HG03565 (cell line): ENCODE results near the gene CDKN1B.
A peak's percentile ranks its signal among the peaks of the same experiment; 100 is the strongest.

Experiments
- ATAC-seq: cut with Tn5 transposase; IDR thresholded peaks from one replicate; pipeline ENCODE4 v1.9.1; 2021; ENCODE audit warnings: mild to moderate bottlenecking, moderate library complexity; ENCODE audit not compliant: unreplicated experiment

The CDKN1B gene

GRCh38 chr12:12700254-12700653 lies 16.9 kb upstream of the CDKN1B start:
- ATAC-seq: no peak

GRCh38 chr12:12701457-12701856 lies 15.7 kb upstream of the CDKN1B start:
- ATAC-seq: no peak

DNA sequence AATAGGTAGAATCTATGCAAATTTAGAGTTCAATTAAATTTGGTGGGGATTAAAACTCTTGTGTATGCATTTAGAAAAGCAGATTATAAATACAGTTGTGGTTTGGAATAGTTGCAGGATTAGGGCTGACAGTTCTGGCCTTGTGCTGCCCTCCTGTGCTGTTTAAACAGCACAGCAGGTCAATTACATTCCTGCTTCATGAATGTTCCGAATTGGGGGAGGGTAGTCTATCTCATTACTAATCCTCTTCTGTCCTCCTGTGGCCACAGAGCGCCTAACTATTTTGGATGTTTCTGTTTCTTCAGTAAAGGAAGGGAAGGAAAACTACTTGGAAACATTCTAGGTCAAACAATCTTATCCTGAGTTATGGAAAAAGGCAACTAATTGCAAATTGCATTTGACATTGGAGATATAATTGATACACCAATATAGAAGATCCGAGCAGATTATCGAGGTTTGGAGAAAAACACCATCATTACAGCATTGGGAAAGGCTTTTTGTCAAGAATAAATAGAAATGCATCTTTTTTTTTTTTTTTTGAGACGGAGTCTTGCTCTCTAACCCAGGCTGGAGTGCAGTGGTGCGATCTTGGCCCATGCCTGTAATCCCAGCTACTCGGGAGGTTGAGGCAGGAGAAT lies 12.5 kb upstream of the CDKN1B start:
- peak; percentile 65 for ATAC-seq

- no peak for ATAC-seq
Measured at GRCh38 chr12:12705838-12706520, 11.2 kb upstream of the CDKN1B start.

GRCh38 chr12:12713932-12714275 lies 3.3 kb upstream of the CDKN1B start:
- ATAC-seq: no peak

GRCh38 chr12:12714276-12715021 lies 2.7 kb upstream of the CDKN1B start:
- peak; percentile 22 for ATAC-seq

- ATAC-seq: no peak
Measured at GRCh38 chr12:12715128-12715458, 2.1 kb upstream of the CDKN1B start.

GRCh38 chr12:12715459-12716150 lies 1.6 kb upstream of the CDKN1B start:
- peak; percentile 26 for ATAC-seq

GRCh38 chr12:12716151-12716792 lies 896 bp upstream of the CDKN1B start:
- ATAC-seq: no peak

DNA sequence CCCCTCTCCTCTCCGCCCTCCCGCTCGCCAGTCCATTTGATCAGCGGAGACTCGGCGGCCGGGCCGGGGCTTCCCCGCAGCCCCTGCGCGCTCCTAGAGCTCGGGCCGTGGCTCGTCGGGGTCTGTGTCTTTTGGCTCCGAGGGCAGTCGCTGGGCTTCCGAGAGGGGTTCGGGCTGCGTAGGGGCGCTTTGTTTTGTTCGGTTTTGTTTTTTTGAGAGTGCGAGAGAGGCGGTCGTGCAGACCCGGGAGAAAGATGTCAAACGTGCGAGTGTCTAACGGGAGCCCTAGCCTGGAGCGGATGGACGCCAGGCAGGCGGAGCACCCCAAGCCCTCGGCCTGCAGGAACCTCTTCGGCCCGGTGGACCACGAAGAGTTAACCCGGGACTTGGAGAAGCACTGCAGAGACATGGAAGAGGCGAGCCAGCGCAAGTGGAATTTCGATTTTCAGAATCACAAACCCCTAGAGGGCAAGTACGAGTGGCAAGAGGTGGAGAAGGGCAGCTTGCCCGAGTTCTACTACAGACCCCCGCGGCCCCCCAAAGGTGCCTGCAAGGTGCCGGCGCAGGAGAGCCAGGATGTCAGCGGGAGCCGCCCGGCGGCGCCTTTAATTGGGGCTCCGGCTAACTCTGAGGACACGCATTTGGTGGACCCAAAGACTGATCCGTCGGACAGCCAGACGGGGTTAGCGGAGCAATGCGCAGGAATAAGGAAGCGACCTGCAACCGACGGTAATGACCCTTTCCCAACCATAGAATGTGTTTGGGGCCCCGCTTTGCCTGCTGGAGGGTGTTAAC lies 615 bp downstream of the CDKN1B start:
- ATAC-seq: no peak

DNA sequence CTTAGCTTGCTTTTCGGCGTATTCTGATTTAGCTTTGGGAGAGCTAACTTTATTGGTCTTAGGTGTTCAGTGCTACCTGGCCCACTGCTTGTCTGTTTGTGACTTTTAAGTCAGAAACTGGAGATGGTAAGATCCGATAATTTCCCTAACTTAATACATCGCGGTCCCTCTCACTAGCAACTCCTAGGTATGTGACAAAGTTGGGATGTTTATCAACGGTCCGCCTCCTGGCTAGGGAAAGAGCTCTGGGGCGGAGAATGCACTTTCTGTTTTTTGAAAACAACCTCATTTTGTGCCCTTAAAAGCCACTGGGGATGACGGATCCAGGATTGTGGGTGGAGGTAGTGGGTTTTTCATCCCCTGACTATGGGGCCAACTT lies 1.2 kb downstream of the CDKN1B start:
- ATAC-seq: no peak

DNA sequence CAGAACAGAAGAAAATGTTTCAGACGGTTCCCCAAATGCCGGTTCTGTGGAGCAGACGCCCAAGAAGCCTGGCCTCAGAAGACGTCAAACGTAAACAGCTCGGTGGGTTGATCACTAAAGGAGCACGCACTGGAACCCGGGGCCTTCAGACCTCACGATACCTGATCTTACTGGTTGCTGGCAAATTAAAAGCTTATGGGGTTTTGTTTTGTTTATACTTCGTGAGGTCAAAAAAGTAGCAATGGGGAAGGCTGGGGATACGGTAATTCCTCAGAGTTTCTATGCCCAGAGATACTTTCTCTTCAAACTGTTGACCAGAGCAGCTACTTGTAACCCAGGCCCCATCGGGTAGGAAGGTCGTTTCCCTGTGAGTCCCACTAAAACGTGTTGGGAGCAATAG lies 1.7 kb downstream of the CDKN1B start:
- no peak for ATAC-seq

- no peak for ATAC-seq
Measured at GRCh38 chr12:12719496-12719895, 2.3 kb downstream of the CDKN1B start.

- no peak for ATAC-seq
Measured at GRCh38 chr12:12720052-12720451, 2.9 kb downstream of the CDKN1B start.

- ATAC-seq: no peak
Measured at GRCh38 chr12:12720672-12721161, 3.5 kb downstream of the CDKN1B start.

DNA sequence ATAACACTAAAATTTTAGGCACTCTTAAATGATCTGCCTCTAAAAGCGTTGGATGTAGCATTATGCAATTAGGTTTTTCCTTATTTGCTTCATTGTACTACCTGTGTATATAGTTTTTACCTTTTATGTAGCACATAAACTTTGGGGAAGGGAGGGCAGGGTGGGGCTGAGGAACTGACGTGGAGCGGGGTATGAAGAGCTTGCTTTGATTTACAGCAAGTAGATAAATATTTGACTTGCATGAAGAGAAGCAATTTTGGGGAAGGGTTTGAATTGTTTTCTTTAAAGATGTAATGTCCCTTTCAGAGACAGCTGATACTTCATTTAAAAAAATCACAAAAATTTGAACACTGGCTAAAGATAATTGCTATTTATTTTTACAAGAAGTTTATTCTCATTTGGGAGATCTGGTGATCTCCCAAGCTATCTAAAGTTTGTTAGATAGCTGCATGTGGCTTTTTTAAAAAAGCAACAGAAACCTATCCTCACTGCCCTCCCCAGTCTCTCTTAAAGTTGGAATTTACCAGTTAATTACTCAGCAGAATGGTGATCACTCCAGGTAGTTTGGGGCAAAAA lies 4.1 kb downstream of the CDKN1B start:
- ATAC-seq: no peak

GRCh38 chr12:12721814-12722434 lies 4.8 kb downstream of the CDKN1B start:
- no peak for ATAC-seq

DNA sequence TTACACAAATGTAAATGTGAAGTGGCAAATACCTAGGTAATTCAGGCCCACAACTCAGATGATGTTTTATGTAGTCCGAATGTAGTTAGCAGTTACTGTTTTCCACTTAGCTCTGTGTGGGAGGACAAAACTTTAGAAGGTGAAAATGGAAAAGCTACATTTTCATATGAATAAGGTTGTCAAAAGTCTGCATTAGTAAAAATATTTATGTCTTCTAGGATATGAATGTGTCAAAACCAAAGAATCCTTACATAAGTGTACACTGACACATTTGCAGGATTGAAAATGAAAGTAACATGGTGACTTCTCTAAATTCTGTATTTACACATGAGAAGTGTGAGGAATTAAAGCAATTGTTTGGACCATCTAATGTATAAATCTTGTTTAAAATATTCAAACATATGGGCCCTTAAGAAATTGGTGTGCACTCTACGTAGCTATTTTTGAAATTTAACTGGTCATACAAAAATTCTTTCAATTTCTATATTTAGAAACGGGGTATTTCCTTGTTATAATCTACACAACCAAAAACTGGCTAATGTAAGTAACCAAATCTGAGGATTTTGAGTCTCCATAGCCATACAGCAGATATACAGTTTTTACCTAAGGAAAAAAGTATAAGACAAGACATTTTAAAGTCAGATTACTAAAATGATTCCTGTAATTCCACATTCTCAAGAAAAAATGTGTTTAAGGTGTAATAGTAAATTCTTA lies 5.4 kb downstream of the CDKN1B start:
- no peak for ATAC-seq

GRCh38 chr12:12723149-12723680 lies 6.0 kb downstream of the CDKN1B start:
- no peak for ATAC-seq
